GM19455 (cell line): ENCODE data around the gene VARS1.
"Not testable (repeated sequence)": the region's sequence is repeated elsewhere in the genome, so short reads cannot be mapped to it uniquely, and the experiment has no call there.

Source experiments
- ATAC-seq: cut with Tn5 transposase; IDR thresholded peaks from one replicate; pipeline ENCODE4 v1.9.1; 2021; ENCODE audit not compliant: unreplicated experiment

The VARS1 gene

DNA sequence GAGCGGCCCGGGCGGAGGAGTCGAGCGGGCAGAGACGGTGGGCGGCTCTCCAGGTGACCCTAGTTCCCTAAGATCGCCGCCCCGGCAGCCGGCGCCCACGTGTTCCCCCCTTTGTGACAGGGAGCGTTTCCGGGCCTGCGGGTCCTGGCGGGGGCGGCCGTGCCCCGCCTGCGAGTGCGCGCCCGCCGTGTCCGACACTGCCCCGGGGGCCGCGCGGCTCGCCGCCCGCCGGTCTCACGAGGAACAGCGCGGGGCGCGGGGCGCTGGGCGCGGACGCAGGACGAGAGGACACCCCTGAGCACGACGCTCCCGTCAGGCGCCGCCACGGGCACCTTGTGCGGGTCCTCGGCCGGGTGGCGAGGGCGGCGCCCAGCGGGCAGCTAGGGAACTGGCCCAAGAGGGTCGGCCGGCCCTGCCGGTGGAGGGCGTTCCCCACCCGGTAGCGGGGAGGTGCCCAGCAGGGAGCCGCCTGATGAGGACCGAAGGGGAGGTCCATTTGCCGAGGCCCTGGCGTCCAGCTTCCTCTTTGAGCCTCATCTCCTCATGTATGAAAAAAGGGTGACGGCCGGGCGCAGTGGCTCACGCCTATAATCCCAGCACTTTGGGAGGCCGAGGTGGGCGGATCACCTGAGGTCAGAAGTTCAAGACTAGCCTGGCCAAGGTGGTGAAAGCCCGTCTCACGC, at the start of gene VARS1:
TSS of gene VARS1 (minus strand) at position 137 of the 683 bp plus-strand sequence. CDS start 535 bp downstream, outside the sequence.
- ATAC-seq: peak; percentile 65

DNA sequence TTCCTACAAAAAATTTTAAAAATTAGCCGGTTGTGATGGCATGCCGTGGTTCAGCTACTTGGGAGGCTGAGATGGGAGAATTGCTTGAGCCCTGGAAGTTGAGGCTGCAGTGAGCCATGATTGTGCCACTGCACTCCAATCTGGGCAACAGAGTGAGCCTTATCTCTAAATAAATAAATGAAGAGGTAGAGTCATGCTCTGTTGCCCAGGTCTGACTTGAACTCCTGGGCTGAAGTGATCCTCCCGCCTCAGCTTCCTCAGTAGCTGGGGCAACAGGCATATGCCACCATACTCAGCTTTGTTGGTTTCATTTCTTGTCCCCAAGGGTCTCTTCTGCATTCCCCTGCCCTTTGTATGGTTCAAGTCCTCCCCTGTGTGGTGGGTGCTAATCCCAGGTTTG, 49.0 kb upstream of the VARS1 start:
- ATAC-seq: no peak

DNA sequence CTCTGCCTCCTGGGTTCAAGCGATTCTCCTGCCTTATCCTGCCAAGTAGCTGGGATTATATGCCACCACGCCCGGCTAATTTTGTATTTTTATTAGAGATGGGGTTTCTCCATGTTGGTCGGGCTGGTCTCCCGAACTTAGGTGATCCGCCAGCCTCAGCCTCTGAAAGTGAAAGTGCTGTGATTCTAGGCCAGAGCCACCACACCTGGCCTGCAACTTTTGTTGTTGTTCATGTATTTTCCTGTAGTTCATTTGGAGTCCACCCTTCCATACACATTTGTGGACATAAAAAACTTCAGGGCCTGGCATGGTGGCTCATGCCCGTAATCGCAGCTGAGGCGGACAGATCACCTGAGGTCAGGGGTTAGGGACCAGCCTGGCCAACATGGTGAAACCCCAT, 46.5 kb upstream of the VARS1 start:
- no peak for ATAC-seq

DNA sequence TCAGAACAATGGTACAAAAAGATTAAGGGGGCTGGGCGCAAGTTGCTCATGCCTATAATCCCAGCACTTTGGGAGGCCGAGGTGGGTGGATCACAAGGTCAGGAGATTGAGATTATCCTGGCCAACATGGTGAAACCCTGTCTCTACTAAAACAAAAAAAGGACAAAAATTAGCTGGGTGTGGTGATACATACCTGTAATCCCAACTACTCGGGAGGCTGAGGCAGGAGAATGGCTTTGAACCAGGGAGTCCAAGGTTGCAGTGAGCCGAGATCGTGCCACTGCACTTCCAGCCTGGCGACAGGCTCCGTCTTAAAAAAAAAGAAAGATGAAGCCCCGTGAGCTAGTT, 44.2 kb upstream of the VARS1 start:
- ATAC-seq: not testable (repeated sequence)

DNA sequence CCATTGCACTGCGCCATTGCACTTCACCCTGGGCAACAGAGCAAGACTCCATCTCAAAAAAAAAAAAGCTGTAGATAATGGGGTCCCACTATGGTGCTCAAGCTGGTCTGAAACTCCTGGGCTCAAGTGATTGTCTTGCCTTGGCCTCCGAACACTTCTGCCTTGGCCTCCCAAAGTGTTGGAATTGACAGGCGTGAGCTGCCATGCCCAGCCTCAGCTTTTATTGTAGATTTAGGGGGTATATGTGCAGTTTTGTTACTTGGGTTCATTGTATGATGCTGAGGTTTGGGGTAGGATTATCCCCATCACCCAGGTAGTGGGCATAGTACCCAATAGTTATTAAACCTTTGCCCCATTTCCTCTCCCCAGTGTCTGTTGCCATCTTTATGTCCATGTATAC, 43.4 kb upstream of the VARS1 start:
- ATAC-seq: no peak

DNA sequence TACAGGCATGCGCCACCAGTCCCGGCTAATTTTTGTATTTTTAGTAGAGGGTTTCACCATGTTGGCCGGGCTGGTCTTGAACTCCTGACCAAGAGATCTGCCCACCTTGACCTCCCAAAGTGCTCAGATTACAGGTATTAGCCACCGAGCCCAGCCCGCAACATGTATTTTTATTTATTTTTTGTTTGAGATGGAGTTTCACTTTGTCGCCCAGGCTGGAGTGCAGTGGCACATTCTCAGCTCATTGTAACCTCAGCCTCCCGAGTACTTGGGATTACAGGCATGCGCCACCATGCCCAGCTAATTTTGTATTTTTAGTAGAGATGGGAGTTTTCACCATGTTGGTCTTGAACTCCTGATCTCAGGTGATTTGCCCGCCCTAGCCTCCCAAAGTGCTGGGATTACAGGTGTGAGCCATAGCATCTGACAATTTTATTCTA, 42.6 kb upstream of the VARS1 start:
- not testable (repeated sequence) for ATAC-seq

DNA sequence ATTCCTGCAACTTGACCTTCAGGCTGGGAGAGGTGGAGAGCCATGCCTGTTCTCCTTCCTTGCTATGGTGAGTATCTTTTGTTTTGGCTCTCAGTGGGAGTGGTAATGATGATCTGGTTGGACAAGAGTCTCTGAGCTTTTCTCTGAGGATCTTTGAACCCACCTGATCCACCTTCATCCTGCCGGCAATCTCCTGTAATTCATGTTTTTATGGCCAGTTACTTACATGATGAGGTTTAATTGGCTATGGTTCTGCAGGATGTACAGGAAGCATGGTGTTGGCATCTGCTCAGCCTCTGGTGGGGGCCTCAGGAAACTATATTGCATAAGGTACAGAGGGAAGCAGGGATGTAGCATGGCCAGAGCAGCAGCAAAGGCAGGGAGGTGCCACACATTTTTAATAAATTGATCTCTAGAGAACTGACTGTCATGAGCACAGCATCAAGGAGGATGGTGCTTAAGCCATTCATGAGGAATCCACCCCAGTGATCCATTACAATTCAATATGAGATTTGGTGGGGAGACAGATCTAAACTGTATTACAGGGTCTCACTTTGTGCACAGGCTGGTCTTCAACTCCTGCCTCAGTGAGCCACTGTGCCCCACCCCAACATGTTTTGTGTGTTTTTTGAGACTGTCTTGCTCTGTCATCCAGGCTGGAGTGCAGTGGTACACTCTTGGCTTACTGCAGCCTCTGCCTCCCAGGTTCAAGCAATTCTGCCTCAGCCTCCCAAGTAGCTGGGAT, 42.0 kb upstream of the VARS1 start:
- no peak for ATAC-seq

DNA sequence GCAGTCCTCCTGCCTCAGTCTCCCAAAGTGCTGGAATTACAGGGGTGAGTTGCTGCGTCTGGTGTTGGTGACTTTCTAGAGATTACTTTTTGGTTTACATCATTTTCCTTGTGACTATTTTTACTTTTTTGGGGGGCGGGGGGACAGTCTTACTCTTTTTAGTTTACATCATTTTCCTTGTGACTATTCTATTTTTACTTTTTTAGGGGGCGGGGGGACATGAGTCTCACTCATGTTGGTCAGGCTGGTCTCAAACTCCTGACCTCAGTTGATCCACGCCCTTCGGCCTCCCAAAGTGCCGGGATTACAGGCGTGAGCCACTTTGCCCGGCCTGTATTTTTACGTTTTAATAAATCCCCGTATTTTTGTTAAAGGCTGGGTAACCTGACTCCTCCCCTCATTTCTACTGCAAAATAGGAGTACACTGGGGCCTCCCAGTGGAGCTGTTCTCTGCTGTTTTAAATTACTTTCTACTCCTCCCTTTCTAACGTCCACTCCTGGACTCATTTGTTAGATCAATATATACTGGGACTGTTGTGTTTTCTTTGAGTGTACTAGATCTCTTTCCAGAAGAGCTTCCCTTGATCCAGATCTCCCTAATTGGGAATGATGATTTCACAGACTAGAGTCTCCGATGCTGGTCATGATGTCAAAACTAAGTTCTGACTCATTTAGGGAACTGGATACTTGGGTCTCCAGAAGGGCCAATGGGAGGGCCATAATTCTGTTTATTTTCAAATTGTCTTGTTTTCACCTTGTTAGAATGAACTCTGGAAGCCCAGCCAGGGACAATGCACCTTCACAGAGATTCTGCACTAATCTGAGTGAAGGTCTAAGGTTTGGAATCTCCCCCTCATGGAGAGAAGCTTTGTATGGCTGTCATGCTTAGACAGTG, 41.2 kb upstream of the VARS1 start:
- no peak for ATAC-seq

DNA sequence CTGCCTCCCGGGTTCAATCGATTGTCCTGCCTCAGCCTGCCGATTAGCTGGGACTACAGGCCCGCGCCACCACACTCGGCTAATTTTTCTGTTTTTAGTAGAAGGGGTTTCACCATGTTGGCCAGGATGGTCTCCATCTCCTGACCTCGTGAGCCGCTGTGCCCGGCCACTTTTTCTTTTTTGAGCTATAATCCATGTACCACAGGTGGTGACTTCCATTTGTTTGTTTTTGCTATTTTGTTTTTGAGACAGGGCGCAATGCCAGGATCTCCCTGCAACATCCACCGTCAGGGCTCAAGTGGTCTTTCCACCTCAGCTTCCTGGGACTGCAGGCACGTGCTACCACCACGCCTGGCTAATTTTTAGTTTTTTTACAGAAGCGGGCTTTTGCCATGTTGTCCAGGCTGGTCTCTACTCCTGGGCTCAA, 40.5 kb upstream of the VARS1 start:
- ATAC-seq: no peak

DNA sequence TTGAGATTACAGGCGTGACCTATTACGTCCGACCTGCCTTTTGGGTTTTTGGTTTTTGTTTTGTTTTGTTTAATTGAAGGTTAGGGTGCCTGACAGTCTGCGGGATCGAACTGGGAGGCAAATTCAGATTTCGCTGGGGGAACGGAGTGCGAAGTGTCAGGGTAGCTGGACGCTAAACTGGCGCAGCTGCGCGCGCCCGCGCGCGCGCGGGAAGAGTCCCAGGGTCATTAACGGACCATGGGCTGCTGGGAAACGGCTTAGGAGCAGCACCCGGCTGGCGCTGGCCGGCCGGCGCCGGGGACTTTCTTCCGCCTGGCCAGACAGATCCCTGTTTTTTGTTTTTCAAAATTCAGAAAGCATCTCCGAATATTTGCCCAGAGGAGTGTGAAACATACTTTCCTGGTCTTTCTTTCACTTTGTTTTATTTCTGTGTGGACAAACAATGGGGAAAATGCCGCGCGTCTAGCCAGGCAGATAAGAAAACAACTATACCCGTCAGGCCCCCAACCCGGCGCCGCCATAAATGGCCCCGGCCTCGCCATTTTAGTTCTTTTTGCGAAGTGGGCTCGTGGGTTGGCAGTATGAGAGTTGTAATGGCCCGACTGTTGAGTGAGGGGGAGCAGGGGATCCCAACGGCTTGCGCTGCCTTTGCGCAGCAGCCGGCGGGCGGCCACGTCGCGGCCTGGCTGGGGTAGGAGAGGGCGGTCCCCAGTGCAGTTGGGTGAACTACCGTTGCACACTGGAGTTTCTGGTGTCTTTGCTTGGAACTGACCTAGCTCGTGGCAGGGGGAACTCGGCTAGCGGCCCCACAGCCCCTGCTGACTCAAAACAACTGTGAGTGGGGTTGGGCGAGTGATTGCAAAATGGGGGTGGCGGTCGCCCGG, 39.1 kb upstream of the VARS1 start:
- no peak for ATAC-seq

DNA sequence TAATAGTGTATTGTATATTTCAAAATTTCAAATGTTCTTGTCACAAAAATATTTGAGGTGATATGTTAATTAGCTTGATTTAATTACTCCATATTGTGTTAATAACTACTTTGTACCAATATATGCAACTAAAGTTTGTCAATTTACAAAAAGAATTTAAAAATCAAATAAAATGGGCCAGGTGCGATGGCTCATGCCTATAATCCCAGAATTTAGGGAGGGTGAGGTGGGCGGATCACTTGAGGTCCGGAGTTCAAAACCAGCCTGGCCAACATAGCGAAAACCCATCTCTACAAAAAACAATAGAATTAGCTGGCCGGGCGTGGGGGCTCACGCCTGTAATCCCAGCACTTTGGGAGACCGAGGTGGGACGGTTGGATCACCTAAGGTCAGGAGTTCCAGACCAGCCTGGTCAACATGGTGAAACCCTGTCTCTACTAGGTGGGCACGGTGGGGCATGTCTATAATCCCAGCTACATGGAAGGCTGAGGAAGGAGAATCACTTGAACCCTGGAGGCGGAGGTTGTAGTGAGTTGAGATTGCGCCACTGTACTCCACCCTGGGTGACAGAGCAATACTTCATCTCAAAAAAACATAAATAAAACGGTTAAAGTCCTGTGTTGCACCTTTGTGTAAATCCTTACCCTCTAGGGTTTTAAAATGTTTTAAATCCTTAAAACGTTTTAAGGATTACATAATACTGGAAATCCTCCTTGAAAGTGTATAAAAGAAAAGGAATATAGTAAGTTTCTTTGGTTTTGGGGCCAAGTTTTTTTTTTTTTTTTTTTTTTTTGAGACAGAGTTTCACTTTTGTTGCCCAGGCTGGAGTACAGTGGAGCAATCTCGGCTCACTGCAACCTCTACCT, 36.0 kb upstream of the VARS1 start:
- ATAC-seq: no peak

DNA sequence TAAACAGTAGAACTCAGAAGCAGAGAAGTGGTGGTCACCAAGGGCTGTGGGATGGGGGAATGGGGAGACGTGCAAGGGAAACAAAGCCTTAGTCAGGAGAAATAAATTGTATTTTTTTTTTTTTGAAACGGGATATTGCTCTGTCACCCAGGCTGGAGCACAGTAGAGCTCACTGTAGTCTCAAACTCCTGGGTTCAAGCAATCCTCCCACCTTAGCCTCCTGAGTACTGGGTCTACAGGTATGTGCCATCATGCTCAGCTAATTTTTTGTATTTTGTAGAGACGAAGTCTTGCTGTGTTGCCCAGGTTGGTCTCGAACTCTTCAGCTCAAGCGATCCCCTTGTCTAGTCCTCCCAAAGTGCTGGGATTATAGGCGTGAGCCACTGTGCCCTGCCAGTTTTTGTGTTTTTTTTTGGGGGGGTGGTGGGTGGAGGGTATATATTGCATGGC, 35.4 kb upstream of the VARS1 start:
- ATAC-seq: no peak

DNA sequence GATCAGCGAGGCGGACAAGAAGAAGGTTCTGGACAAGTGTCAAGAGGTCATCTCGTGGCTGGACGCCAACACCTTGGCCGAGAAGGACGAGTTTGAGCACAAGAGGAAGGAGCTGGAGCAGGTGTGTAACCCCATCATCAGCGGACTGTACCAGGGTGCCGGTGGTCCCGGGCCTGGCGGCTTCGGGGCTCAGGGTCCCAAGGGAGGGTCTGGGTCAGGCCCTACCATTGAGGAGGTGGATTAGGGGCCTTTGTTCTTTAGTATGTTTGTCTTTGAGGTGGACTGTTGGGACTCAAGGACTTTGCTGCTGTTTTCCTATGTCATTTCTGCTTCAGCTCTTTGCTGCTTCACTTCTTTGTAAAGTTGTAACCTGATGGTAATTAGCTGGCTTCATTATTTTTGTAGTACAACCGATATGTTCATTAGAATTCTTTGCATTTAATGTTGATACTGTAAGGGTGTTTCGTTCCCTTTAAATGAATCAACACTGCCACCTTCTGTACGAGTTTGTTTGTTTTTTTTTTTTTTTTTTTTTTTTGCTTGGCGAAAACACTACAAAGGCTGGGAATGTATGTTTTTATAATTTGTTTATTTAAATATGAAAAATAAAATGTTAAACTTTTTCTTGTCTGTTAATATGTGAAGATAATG, 34.2 kb upstream of the VARS1 start:
- ATAC-seq: no peak

DNA sequence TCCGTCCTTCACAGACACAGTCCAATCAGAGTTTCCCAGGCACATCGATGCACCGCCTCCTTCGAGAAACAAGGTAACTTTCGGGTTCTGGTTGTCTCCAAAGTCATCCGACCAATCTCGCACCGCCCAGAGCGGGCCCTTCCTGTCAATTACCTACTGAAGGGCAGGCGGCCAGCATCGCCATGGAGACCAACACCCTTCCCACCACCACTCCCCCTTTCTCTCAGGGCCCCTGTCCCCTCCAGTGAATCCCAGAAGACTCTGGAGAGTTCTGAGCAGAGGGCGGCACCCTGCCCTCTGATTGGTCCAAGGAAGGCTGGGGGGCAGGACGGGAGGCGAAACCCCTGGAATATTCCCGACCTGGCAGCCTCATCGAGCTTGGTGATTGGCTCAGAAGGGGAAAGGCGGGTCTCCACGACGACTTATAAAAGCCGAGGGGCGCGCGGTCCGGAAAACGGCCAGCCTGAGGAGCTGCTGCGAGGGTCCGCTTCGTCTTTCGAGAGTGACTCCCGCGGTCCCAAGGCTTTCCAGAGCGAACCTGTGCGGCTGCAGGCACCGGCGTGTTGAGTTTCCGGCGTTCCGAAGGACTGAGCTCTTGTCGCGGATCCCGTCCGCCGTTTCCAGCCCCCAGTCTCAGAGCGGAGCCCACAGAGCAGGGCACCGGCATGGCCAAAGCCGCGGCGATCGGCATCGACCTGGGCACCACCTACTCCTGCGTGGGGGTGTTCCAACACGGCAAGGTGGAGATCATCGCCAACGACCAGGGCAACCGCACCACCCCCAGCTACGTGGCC, 31.9 kb upstream of the VARS1 start, which contains the start of gene HSPA1B:
TSS of gene HSPA1B (plus strand) at position 453 of the 794 bp plus-strand sequence. CDS start at position 666, 213 bp downstream.
- peak; percentile 59 for ATAC-seq

DNA sequence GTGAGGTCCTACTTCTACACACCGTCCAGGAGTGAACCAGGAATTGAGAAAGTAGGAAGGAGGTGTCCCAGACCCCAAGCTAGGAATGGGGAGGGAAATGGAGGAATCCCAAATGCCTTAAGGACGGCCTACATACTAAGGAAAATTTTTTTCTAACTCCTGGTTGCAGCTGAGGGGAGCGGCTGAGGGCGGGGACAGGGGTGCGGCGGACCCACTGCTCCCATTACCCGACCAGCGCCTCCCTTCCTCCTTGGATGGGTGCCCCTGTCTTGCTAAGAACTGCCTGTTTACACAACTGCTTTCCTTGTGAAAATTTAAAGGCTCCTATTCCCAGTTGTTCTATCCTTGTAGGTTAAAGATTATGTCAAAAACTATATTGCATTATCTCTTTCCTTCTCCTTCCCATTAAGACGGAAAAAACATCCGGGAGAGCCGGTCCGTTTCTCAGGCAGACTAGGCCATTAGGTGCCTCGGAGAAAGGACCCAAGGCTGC, 31.3 kb upstream of the VARS1 start:
- peak; percentile 19 for ATAC-seq

DNA sequence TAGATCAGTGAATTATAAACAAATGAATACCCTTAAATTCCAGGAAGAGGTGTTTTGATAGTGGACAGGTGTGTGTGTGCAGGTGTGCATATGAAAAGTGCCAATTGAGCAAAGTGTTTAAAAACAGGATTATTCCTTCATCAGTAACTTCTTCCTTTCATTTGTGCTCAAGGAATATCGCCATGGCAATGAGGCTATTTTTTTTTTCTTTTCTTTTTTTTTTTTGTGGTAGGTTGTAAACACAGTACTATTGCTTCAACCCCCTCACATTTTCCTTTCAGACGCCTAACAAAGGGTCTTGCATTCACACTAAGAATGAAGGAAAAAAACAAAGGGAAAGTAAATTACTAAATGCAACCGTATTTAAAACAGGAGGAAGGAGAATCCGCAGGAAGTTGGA, 30.0 kb upstream of the VARS1 start:
- no peak for ATAC-seq

DNA sequence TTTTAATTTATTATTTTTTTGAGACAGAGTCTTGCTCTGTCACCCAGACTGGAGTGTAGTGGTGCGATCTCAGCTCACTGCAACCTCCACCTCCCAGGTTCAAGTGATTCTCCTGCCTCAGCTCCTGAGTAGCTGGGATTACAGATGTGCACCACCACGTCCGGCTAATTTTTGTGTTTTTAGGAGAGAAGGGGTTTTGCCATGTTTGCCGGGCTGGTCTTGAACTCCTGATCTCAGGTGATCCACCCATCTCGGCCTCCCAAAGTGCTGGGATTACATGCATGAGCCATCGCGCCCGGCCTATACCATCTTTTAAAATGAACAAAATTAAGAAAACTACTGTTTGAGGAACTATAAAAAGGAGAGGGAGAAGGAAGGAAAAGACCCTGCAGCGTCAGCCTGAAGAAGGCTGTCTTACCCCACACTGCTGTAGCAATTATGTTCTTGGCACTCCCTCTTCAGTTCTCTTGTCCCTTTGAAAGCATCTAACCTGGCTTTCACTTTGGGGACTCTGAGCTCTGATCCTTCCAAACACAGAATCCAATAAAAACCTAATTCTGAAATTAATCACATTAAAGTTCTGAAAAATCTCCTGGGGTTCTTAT, 28.1 kb upstream of the VARS1 start:
- not testable (repeated sequence) for ATAC-seq
